ENCODE measurements around the gene NPRL2.

The NPRL2 gene

GRCh38 chr3:50375258-50375931, 24.8 kb upstream of the NPRL2 start:
- TF ChIP-seq POLR2A (IDR thresholded peaks at IDR 0.05; ENCODE audit: extremely low read depth, insufficient read length) (no peak), CTCF (IDR thresholded peaks at IDR 0.05; ENCODE audit: low read depth, low read length) (peak; percentile 40)
- no peak overlapping the region for H3K4me3 ChIP-seq (ENCODE audit: low read depth, low read length)
- peak; percentile 26 for DNase-seq (ENCODE audit: low read depth)

GRCh38 chr3:50374363-50375257, 24.0 kb upstream of the NPRL2 start:
- H3K4me3 ChIP-seq (ENCODE audit: low read depth, low read length) = no peak overlapping the region
- TF ChIP-seq CTCF (IDR thresholded peaks at IDR 0.05; ENCODE audit: low read depth, low read length) (no peak), POLR2A (IDR thresholded peaks at IDR 0.05; ENCODE audit: extremely low read depth, insufficient read length) (no peak)
- no peak for DNase-seq (ENCODE audit: low read depth)

GRCh38 chr3:50373146-50374051, 22.8 kb upstream of the NPRL2 start:
- no peak for DNase-seq (ENCODE audit: low read depth)
- H3K4me3 ChIP-seq (ENCODE audit: low read depth, low read length) = no peak overlapping the region
- TF ChIP-seq CTCF (IDR thresholded peaks at IDR 0.05; ENCODE audit: low read depth, low read length) (no peak), MYC (IDR thresholded peaks at IDR 0.05; ENCODE audit: low read depth, low read length) (no peak), POLR2A (IDR thresholded peaks at IDR 0.05; ENCODE audit: extremely low read depth, insufficient read length) (no peak), MAX (IDR thresholded peaks at IDR 0.05; ENCODE audit: low read depth, low read length) (no peak)

- DNase-seq (ENCODE audit: low read depth) = no peak
- H3K4me3 ChIP-seq (ENCODE audit: low read depth, low read length) = no peak overlapping the region
- TF ChIP-seq MAX (IDR thresholded peaks at IDR 0.05; ENCODE audit: low read depth, low read length) (no peak), MYC (IDR thresholded peaks at IDR 0.05; ENCODE audit: low read depth, low read length) (no peak), POLR2A (IDR thresholded peaks at IDR 0.05; ENCODE audit: extremely low read depth, insufficient read length) (no peak), CTCF (IDR thresholded peaks at IDR 0.05; ENCODE audit: low read depth, low read length) (no peak)
Measured at GRCh38 chr3:50372349-50372748, 21.8 kb upstream of the NPRL2 start.

- no peak for TF ChIP-seq CTCF (IDR thresholded peaks at IDR 0.05; ENCODE audit: low read depth, low read length)
- no peak for TF ChIP-seq MYC (IDR thresholded peaks at IDR 0.05; ENCODE audit: low read depth, low read length)
- TF ChIP-seq POLR2A (IDR thresholded peaks at IDR 0.05; ENCODE audit: extremely low read depth, insufficient read length) = no peak
- no peak for TF ChIP-seq MAX (IDR thresholded peaks at IDR 0.05; ENCODE audit: low read depth, low read length)
Measured at GRCh38 chr3:50371133-50371685, 20.6 kb upstream of the NPRL2 start.

More at GRCh38 chr3:50371133-50371685, 20.6 kb upstream of the NPRL2 start:
- DNase-seq (ENCODE audit: low read depth) = no peak
- no peak overlapping the region for H3K4me3 ChIP-seq (ENCODE audit: low read depth, low read length)
